WERI-Rb-1 (cell line): ENCODE measurements around the gene BCL2L2.

Experiments
- DNase-seq: peaks from one replicate; pipeline ENCODE4 v3.0.0-alpha.2; 2020
- H3K27ac ChIP-seq: fragments of 250-450 bp; sonication (Bioruptor Pico); 2 replicates; pipeline ENCODE4 v1.5.1; 2020; ENCODE audit warnings: mild to moderate bottlenecking, moderate library complexity
- H3K27me3 ChIP-seq: fragments of 250-450 bp; sonication (Bioruptor Pico); 2 replicates; pipeline ENCODE4 v1.5.1; 2021; ENCODE audit warnings: mild to moderate bottlenecking, low read depth, moderate library complexity; ENCODE audit not compliant: insufficient read depth, severe bottlenecking
- H3K36me3 ChIP-seq: fragments of 250-450 bp; sonication (Bioruptor Pico); 2 replicates; pipeline ENCODE4 v1.5.1; 2020; ENCODE audit warnings: mild to moderate bottlenecking, moderate library complexity
- H3K4me3 ChIP-seq: 2 replicates; pipeline ENCODE4 v1.5.1; 2011; ENCODE audit warnings: low read depth, mild to moderate bottlenecking, control low read depth, low read length
- H3K9me3 ChIP-seq: fragments of 250-450 bp; sonication (Bioruptor Pico); 2 replicates; pipeline ENCODE4 v1.5.1; 2021; ENCODE audit warnings: mild to moderate bottlenecking, moderate library complexity; ENCODE audit not compliant: severe bottlenecking
- CTCF ChIP-seq: IDR thresholded peaks from 2 replicates; pipeline ENCODE4 v1.5.1; 2011; ENCODE audit warnings: low read depth, mild to moderate bottlenecking, control low read depth, inconsistent platforms, low read length

The BCL2L2 gene

GRCh38 chr14:23346693-23347405 lies 40.2 kb downstream of the BCL2L2 start:
- Histone ChIP-seq H3K9me3 (no peaks in the 10 kb centered on the region), H3K36me3 (no peaks in the 10 kb centered on the region), H3K27me3 (no peaks in the 10 kb centered on the region), H3K4me3 (no peak overlapping the region), H3K27ac (no peak overlapping the region)
- DNase-seq: no peak
- TF ChIP-seq CTCF: no peak

- no peak for DNase-seq
- TF ChIP-seq CTCF: no peak
- Histone ChIP-seq H3K36me3 (no peaks in the 10 kb centered on the region), H3K9me3 (no peaks in the 10 kb centered on the region), H3K27ac (no peak overlapping the region), H3K4me3 (no peak overlapping the region), H3K27me3 (no peaks in the 10 kb centered on the region)
These were observed 41.0 kb downstream of the BCL2L2 start for GRCh38 chr14:23347406-23348296.

- no peak for TF ChIP-seq CTCF
- Histone ChIP-seq H3K36me3 (no peaks in the 10 kb centered on the region), H3K27me3 (no peaks in the 10 kb centered on the region), H3K27ac (no peak overlapping the region), H3K4me3 (no peak overlapping the region), H3K9me3 (no peaks in the 10 kb centered on the region)
- DNase-seq: no peak
These were observed 41.6 kb downstream of the BCL2L2 start for GRCh38 chr14:23348297-23348655.

GRCh38 chr14:23349156-23349845 lies 42.7 kb downstream of the BCL2L2 start:
- TF ChIP-seq CTCF: no peak
- H3K9me3 ChIP-seq: no peaks in the 10 kb centered on the region
- DNase-seq: no peak

GRCh38 chr14:23351681-23352505 lies 45.3 kb downstream of the BCL2L2 start:
- H3K36me3 ChIP-seq: peaks cover 18% of the 10 kb centered on the region
- no peaks in the 10 kb centered on the region for H3K9me3 ChIP-seq
- TF ChIP-seq CTCF: peak; percentile 65
- H3K27me3 ChIP-seq: no peaks in the 10 kb centered on the region
- DNase-seq: peak; percentile 50
- peak overlapping the region; percentile 56 for H3K27ac ChIP-seq
- peak overlapping the region; percentile 44 for H3K4me3 ChIP-seq

More at GRCh38 chr14:23349156-23349845, 42.7 kb downstream of the BCL2L2 start:
- no peak overlapping the region for H3K27ac ChIP-seq
- no peaks in the 10 kb centered on the region for H3K27me3 ChIP-seq
- H3K4me3 ChIP-seq: no peak overlapping the region
- H3K36me3 ChIP-seq: no peaks in the 10 kb centered on the region
